Loucy (cell line): ENCODE measurements around the gene AP3B2.

Experiments
- H2AFZ ChIP-seq: fragments of 200-600 bp; sonication (generic); 2 replicates; pipeline ENCODE4 v1.6.0; 2016; ENCODE audit warnings: antibody characterized with exemption, mild to moderate bottlenecking, low read length, moderate library complexity
- H3F3A ChIP-seq: fragments of 200-600 bp; 2 replicates; pipeline ENCODE4 v1.6.0; 2016; ENCODE audit warnings: antibody characterized with exemption, low read depth, mild to moderate bottlenecking
- H3K27me3 ChIP-seq: fragments of 200-600 bp; sonication (generic); 2 replicates; pipeline ENCODE4 v1.6.1; 2014; ENCODE audit warnings: low read length, mild to moderate bottlenecking; ENCODE audit not compliant: insufficient read depth, poor library complexity, severe bottlenecking
- H3K36me3 ChIP-seq: fragments of 200-600 bp; sonication (generic); 2 replicates; pipeline ENCODE4 v1.6.1; 2016; ENCODE audit warnings: low read length; ENCODE audit not compliant: insufficient read depth
- H3K4me1 ChIP-seq: fragments of 200-600 bp; sonication (generic); 2 replicates; pipeline ENCODE4 v1.5.1; 2014; ENCODE audit warnings: low read length, mild to moderate bottlenecking; ENCODE audit not compliant: insufficient read depth, poor library complexity, severe bottlenecking
- H3K4me2 ChIP-seq: fragments of 200-600 bp; sonication (generic); 2 replicates; pipeline ENCODE4 v1.6.0; 2014; ENCODE audit warnings: antibody characterized with exemption, low read length, low read depth, mild to moderate bottlenecking; ENCODE audit not compliant: poor library complexity, severe bottlenecking
- H3K4me3 ChIP-seq: fragments of 200-600 bp; sonication (generic); 2 replicates; pipeline ENCODE4 v1.5.1; 2014; ENCODE audit warnings: low read length, mild to moderate bottlenecking, mixed read lengths; ENCODE audit not compliant: poor library complexity, severe bottlenecking
- H3K79me2 ChIP-seq: fragments of 200-600 bp; sonication (generic); 2 replicates; pipeline ENCODE4 v1.6.1; 2014; ENCODE audit warnings: low read length; ENCODE audit not compliant: insufficient read depth
- H3K9ac ChIP-seq: fragments of 200-600 bp; sonication (generic); 2 replicates; pipeline ENCODE4 v1.6.0; 2014; ENCODE audit warnings: mild to moderate bottlenecking, low read depth, low read length, moderate library complexity; ENCODE audit not compliant: poor library complexity, severe bottlenecking
- H3K9me2 ChIP-seq: fragments of 200-600 bp; sonication (generic); replicated peaks from 2 replicates; pipeline ENCODE4 v1.6.1; 2016; ENCODE audit warnings: low read depth, low read length, mixed read lengths
- H3K9me3 ChIP-seq: fragments of 200-600 bp; sonication (generic); 2 replicates; pipeline ENCODE4 v1.6.1; 2014; ENCODE audit warnings: mild to moderate bottlenecking, antibody characterized with exemption, low read length, low read depth; ENCODE audit not compliant: insufficient read depth
- H4K20me1 ChIP-seq: fragments of 200-600 bp; sonication (generic); 2 replicates; pipeline ENCODE4 v1.6.0; 2014; ENCODE audit warnings: antibody characterized with exemption, low read length, mild to moderate bottlenecking; ENCODE audit not compliant: insufficient read depth, poor library complexity, severe bottlenecking
- CTCF ChIP-seq: fragments of 200-600 bp; sonication (generic); conservative IDR thresholded peaks from 2 replicates; pipeline ENCODE4 v1.5.1; 2014; ENCODE audit warnings: mild to moderate bottlenecking, antibody characterized with exemption, low read length
- EZH2phosphoT487 ChIP-seq: fragments of 200-600 bp; IDR thresholded peaks from 2 replicates; pipeline ENCODE4 v1.6.1; 2018; ENCODE audit warnings: antibody characterized with exemption, mild to moderate bottlenecking, moderate library complexity, borderline replicate concordance

The AP3B2 gene

GRCh38 chr15:82692171-82692570 lies 17.5 kb downstream of the AP3B2 start:
- no peak overlapping the region for H3K9ac ChIP-seq
- H3K79me2 ChIP-seq: no peaks in the 10 kb centered on the region
- H3K4me1 ChIP-seq: no peaks in the 10 kb centered on the region
- no peaks in the 10 kb centered on the region for H3K9me3 ChIP-seq
- TF ChIP-seq EZH2phosphoT487: no peak
- TF ChIP-seq CTCF: no peak
- no peaks in the 10 kb centered on the region for H3K9me2 ChIP-seq
- no peak overlapping the region for H2AFZ ChIP-seq
- H3K4me3 ChIP-seq: no peak overlapping the region
- H4K20me1 ChIP-seq: no peaks in the 10 kb centered on the region
- H3K4me2 ChIP-seq: no peak overlapping the region
- H3K27me3 ChIP-seq: no peaks in the 10 kb centered on the region
- H3F3A ChIP-seq: no peaks in the 10 kb centered on the region
- no peaks in the 10 kb centered on the region for H3K36me3 ChIP-seq

- H2AFZ ChIP-seq: no peak overlapping the region
- no peaks in the 10 kb centered on the region for H3K4me1 ChIP-seq
- no peaks in the 10 kb centered on the region for H3F3A ChIP-seq
- no peaks in the 10 kb centered on the region for H3K27me3 ChIP-seq
- H3K4me3 ChIP-seq: no peak overlapping the region
- no peaks in the 10 kb centered on the region for H3K79me2 ChIP-seq
- H3K9me2 ChIP-seq: no peaks in the 10 kb centered on the region
- no peaks in the 10 kb centered on the region for H3K36me3 ChIP-seq
- H3K9ac ChIP-seq: no peak overlapping the region
- no peak overlapping the region for H3K4me2 ChIP-seq
- no peaks in the 10 kb centered on the region for H4K20me1 ChIP-seq
- TF ChIP-seq EZH2phosphoT487: no peak
- TF ChIP-seq CTCF: no peak
- no peaks in the 10 kb centered on the region for H3K9me3 ChIP-seq
Observed at GRCh38 chr15:82689147-82689546, 20.5 kb downstream of the AP3B2 start.

GRCh38 chr15:82688691-82689090 lies 21.0 kb downstream of the AP3B2 start:
- Histone ChIP-seq H3F3A (no peaks in the 10 kb centered on the region), H3K27me3 (no peaks in the 10 kb centered on the region)
- TF ChIP-seq CTCF (no peak), EZH2phosphoT487 (no peak)

More at GRCh38 chr15:82688691-82689090, 21.0 kb downstream of the AP3B2 start:
- H3K4me2 ChIP-seq: no peak overlapping the region
- no peaks in the 10 kb centered on the region for H4K20me1 ChIP-seq
- H3K9me3 ChIP-seq: no peaks in the 10 kb centered on the region
- H3K9ac ChIP-seq: no peak overlapping the region
- no peaks in the 10 kb centered on the region for H3K36me3 ChIP-seq
- H3K79me2 ChIP-seq: no peaks in the 10 kb centered on the region
- no peak overlapping the region for H2AFZ ChIP-seq
- H3K9me2 ChIP-seq: no peaks in the 10 kb centered on the region
- no peak overlapping the region for H3K4me3 ChIP-seq
- H3K4me1 ChIP-seq: no peaks in the 10 kb centered on the region
